GM23248 (cell line): Measurements from ENCODE around the gene SOX5. TPM values are rescaled to one million over a fixed set of nuclear protein-coding genes. Genes with fewer than 3 reads are reported as not detected.

ENCODE experiments used
- DNase-seq: peaks from one replicate; pipeline ENCODE4 v3.0.0-alpha.2; 2015
- H2AFZ ChIP-seq: fragments of 200-600 bp; sonication (generic); 2 replicates; pipeline ENCODE4 v1.6.1; 2016; ENCODE audit warnings: antibody characterized with exemption
- H3F3A ChIP-seq: fragments of 200-600 bp; sonication (generic); 2 replicates; pipeline ENCODE4 v1.6.1; 2016; ENCODE audit warnings: mild to moderate bottlenecking, antibody characterized with exemption, mixed run types; ENCODE audit not compliant: insufficient read depth
- H3K27ac ChIP-seq: fragments of 200-600 bp; sonication (generic); 2 replicates; pipeline ENCODE4 v1.5.1; 2016; ENCODE audit warnings: mild to moderate bottlenecking
- H3K27me3 ChIP-seq: fragments of 200-600 bp; sonication (generic); replicated peaks from 2 replicates; pipeline ENCODE4 v1.6.1; 2016; ENCODE audit warnings: mild to moderate bottlenecking; ENCODE audit not compliant: insufficient read depth
- H3K36me3 ChIP-seq: fragments of 200-600 bp; sonication (generic); 2 replicates; pipeline ENCODE4 v1.6.1; 2016; ENCODE audit warnings: low read depth, mild to moderate bottlenecking
- H3K4me1 ChIP-seq: fragments of 200-600 bp; sonication (generic); 2 replicates; pipeline ENCODE4 v1.6.1; 2016; ENCODE audit warnings: mild to moderate bottlenecking; ENCODE audit not compliant: insufficient read depth
- H3K4me2 ChIP-seq: fragments of 200-600 bp; sonication (generic); one replicate; pipeline ENCODE4 v1.6.1; 2016; ENCODE audit warnings: mild to moderate bottlenecking; ENCODE audit not compliant: unreplicated experiment
- H3K4me3 ChIP-seq: fragments of 200-600 bp; sonication (generic); 2 replicates; pipeline ENCODE4 v1.5.1; 2016; ENCODE audit warnings: mild to moderate bottlenecking
- H3K79me2 ChIP-seq: fragments of 200-600 bp; sonication (generic); 2 replicates; pipeline ENCODE4 v1.6.1; 2016; ENCODE audit warnings: mild to moderate bottlenecking; ENCODE audit not compliant: insufficient read depth
- H3K9ac ChIP-seq: fragments of 200-600 bp; sonication (generic); 2 replicates; pipeline ENCODE4 v1.6.1; 2016; ENCODE audit warnings: mild to moderate bottlenecking
- H3K9me2 ChIP-seq: fragments of 200-600 bp; sonication (generic); 2 replicates; pipeline ENCODE4 v1.6.1; 2016; ENCODE audit warnings: mixed run types, mild to moderate bottlenecking, moderate library complexity; ENCODE audit not compliant: insufficient read depth
- H3K9me3 ChIP-seq: fragments of 200-600 bp; sonication (generic); one replicate; pipeline ENCODE4 v1.6.1; 2017; ENCODE audit warnings: low read depth
- H4K20me1 ChIP-seq: fragments of 200-600 bp; sonication (generic); 2 replicates; pipeline ENCODE4 v1.6.0; 2016; ENCODE audit not compliant: insufficient read depth
- EZH2 ChIP-seq: fragments of 200-600 bp; sonication (generic); IDR thresholded peaks from 2 replicates; pipeline ENCODE4 v1.6.1; 2018; ENCODE audit warnings: antibody characterized with exemption, mild to moderate bottlenecking; ENCODE audit not compliant: insufficient read depth, poor library complexity, severe bottlenecking
- EZH2phosphoT487 ChIP-seq: fragments of 200-600 bp; sonication (generic); IDR thresholded peaks from 2 replicates; pipeline ENCODE4 v1.6.1; 2018; ENCODE audit warnings: antibody characterized with exemption, moderate library complexity, mild to moderate bottlenecking, low read depth; ENCODE audit not compliant: insufficient read depth
- WGBS, 2 experiments: methylation state at CpG; one replicate each; pipeline ENCODE4 v1.1.6; 2015 to 2017; ENCODE audit warnings: low lambda C conversion rate in 2 of 2, low coverage in 1 of 2; ENCODE audit errors: missing lambda C conversion rate in 2 of 2; 5-methylcytosine and 5-hydroxymethylcytosine counted together
- in situ Hi-C: fragments of 300-500 bp; cut with MboI; formaldehyde crosslinking; loops from 2 replicates; pipeline ENCODE4 v1.15.0; 2020
- polyA plus RNA-seq: library from polyadenylated mRNA; unstranded; fragments of >200 nt; fragmentation: Nextera tagmentation; extraction: Ambion mirVana; gene quantifications from 2 replicates; pipeline ENCODE4 v1.2.1, GENCODE V29; 2016
- total RNA-seq: library from RNA; depleted of rRNA; stranded (reverse); fragments of >200 nt; shearing (Covaris generic); gene quantifications from 2 replicates; pipeline ENCODE4 v1.2.3, GENCODE V29; 2014

The SOX5 gene
- total and polyA plus RNA-seq, 2 experiments from 2014 or later: not detected

DNA sequence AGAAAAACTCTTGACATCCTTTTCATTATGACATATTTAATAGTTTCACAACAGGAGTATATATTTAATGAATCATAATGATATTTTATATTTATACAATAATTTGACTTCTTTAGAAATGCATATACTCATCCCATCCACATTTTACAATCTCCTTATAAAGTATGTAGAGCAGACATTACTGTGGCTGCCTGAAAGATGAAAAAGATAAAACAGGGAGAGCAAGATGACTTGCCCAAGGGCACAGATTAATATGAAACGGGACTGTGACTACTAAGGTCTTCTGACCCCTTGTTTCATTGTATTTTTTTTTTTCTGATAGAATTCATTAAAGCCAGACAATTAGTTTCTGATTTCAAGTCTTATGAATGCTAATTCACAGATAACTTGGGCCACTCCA, 293.6 kb downstream of the SOX5 start:
- Histone ChIP-seq H3F3A (no peaks in the 10 kb centered on the region), H3K4me1 (no peaks in the 10 kb centered on the region), H3K36me3 (no peaks in the 10 kb centered on the region), H4K20me1 (no peaks in the 10 kb centered on the region), H3K9me3 (no peaks in the 10 kb centered on the region), H3K4me2 (no peak overlapping the region), H3K9me2 (no peaks in the 10 kb centered on the region), H3K9ac (no peak overlapping the region), H3K27ac (no peak overlapping the region), H3K79me2 (no peaks in the 10 kb centered on the region), H3K27me3 (no peaks in the 10 kb centered on the region), H3K4me3 (no peak overlapping the region), H2AFZ (no peak overlapping the region)
- DNase-seq: no peak
- in situ Hi-C loops: no loop called here
- no peak for TF ChIP-seq EZH2
- no peak for TF ChIP-seq EZH2phosphoT487
- 4% methylated on average over 1 of the region's 1 CpG for WGBS, 2 experiments

DNA sequence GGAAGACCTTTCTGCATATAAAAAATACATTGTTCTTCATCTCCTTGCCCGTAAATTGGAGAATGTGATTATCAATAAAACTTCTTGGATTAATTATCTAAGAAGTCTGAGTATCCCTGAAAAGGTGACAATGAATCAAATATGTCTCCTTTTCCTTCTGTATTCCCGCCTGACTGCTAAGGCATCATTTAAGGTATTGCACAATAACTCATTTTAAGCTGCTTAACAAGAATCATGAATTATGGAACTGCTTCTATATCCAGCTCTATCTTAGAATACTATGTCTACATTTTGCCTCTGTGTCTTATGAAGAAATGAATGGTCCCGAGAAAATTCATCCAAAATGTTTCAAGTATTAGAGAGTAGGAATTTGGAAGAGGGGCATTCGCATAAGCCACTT, 294.4 kb downstream of the SOX5 start:
- no peak for DNase-seq
- Histone ChIP-seq H3K4me1 (no peaks in the 10 kb centered on the region), H3F3A (no peaks in the 10 kb centered on the region), H3K9me2 (no peaks in the 10 kb centered on the region), H2AFZ (no peak overlapping the region), H3K36me3 (no peaks in the 10 kb centered on the region), H3K27me3 (no peaks in the 10 kb centered on the region), H3K9me3 (no peaks in the 10 kb centered on the region), H3K4me3 (no peak overlapping the region), H3K4me2 (no peak overlapping the region), H3K9ac (no peak overlapping the region), H4K20me1 (no peaks in the 10 kb centered on the region), H3K27ac (no peak overlapping the region), H3K79me2 (no peaks in the 10 kb centered on the region)
- in situ Hi-C loops: no loop called here
- WGBS, 2 experiments: 27 to 28% methylated on average over 4 of the region's 4 CpGs
- no peak for TF ChIP-seq EZH2
- TF ChIP-seq EZH2phosphoT487: no peak

DNA sequence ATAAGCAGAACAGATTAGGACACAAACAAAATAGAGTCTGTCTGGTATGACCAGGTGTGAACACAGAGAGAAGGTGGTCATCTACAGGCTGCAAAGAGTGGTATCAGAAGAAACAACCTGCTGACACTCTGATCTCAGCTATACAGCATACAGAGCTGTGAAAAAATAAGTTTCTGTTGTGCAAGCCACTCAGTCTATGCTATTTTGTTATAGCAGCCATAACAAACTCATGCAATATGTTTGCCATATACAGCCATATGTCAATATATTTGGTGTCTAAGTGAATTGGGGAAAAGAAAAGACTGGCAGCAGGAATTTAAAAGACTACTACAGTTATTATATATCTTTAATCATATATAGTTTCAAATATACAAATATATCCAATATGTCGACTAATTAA, 300.9 kb downstream of the SOX5 start:
- H4K20me1 ChIP-seq: no peaks in the 10 kb centered on the region
- H3K4me2 ChIP-seq: no peak overlapping the region
- H3K79me2 ChIP-seq: no peaks in the 10 kb centered on the region
- H3K27ac ChIP-seq: no peak overlapping the region
- H3F3A ChIP-seq: no peaks in the 10 kb centered on the region
- H3K9ac ChIP-seq: no peak overlapping the region
- H3K9me3 ChIP-seq: no peaks in the 10 kb centered on the region
- TF ChIP-seq EZH2phosphoT487: no peak
- no peak overlapping the region for H3K4me3 ChIP-seq
- in situ Hi-C loops: no loop called here
- 33 to 42% methylated on average over 1 of the region's 1 CpG for WGBS, 2 experiments
- no peak overlapping the region for H2AFZ ChIP-seq
- H3K9me2 ChIP-seq: no peaks in the 10 kb centered on the region
- no peaks in the 10 kb centered on the region for H3K4me1 ChIP-seq
- no peak for DNase-seq
- no peaks in the 10 kb centered on the region for H3K36me3 ChIP-seq
- H3K27me3 ChIP-seq: no peaks in the 10 kb centered on the region

DNA sequence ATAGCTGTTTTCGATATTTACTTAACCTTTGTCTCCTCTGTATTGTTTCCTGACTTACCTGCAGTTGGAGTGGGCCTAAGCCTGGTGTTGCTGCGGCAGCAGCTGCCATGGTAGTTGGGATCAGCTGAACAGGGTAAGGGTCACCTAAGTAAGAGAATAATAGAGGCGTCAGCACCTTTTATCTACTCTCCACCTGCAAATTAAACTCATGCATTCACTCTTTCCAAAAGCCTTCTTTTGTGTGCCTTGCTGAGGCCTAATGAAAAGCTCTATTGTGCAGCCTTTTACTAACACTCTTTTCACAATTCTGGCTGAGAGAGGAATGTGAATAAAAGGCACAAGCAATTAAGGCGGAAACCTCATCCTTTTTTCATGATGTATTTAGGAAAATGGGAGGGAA, 308.7 kb downstream of the SOX5 start:
- Histone ChIP-seq H3K27me3 (no peaks in the 10 kb centered on the region), H3K4me3 (no peak overlapping the region), H3F3A (no peaks in the 10 kb centered on the region), H3K9me2 (no peaks in the 10 kb centered on the region), H3K27ac (no peak overlapping the region), H3K4me1 (no peaks in the 10 kb centered on the region), H3K9ac (no peak overlapping the region), H4K20me1 (no peaks in the 10 kb centered on the region), H3K9me3 (no peaks in the 10 kb centered on the region), H3K4me2 (no peak overlapping the region), H2AFZ (no peak overlapping the region), H3K79me2 (no peaks in the 10 kb centered on the region), H3K36me3 (no peaks in the 10 kb centered on the region)
- WGBS, 2 experiments: 29 to 30% methylated on average over 4 of the region's 4 CpGs
- TF ChIP-seq EZH2: no peak
- TF ChIP-seq EZH2phosphoT487: no peak
- in situ Hi-C loops: no loop called here
- DNase-seq: no peak

DNA sequence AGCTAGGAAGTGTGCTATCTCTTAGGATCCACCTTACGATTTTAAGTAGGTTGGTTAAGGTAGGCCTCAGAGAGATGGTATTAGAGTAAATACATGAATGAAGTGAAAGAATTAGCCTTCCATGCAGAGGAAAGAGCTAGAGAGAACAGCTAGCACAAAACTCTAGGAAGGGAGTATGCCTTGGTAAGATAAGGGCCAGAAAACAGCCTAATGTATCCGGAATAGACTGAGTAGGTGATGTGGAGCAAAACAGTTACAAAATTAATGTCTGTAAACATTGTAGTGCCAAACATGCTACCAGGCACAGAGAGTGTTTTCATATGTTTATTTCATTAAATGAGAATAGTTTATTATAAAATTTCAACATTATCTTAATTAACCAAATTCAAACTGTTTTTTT, 315.1 kb downstream of the SOX5 start:
- no peak for DNase-seq
- Histone ChIP-seq H3K9me3 (no peaks in the 10 kb centered on the region), H3K27me3 (no peaks in the 10 kb centered on the region), H3K4me1 (no peaks in the 10 kb centered on the region), H3K36me3 (no peaks in the 10 kb centered on the region), H3K9ac (no peak overlapping the region), H3F3A (no peaks in the 10 kb centered on the region), H3K27ac (no peak overlapping the region), H3K9me2 (no peaks in the 10 kb centered on the region), H3K4me3 (no peak overlapping the region), H3K4me2 (no peak overlapping the region), H3K79me2 (no peaks in the 10 kb centered on the region), H2AFZ (no peak overlapping the region), H4K20me1 (no peaks in the 10 kb centered on the region)
- in situ Hi-C loops: no loop called here
- no peak for TF ChIP-seq EZH2
- no peak for TF ChIP-seq EZH2phosphoT487
- WGBS, 2 experiments: 31 to 42% methylated on average over 2 of the region's 2 CpGs
